PC-9 (cell line): Measurements from ENCODE around the gene NTNG1. TPM values are rescaled to one million over a fixed set of nuclear protein-coding genes. Genes with fewer than 3 reads are reported as not detected.

Experiments
- BruUV-seq: library from RNA; stranded (reverse); fragments of 400-500 nt; replicated peaks from 2 replicates; lab custom pipeline; 2021; lab: Mats Ljungman, UMichigan
- CTCF ChIA-PET: fragments of 300-600 bp; sonication (Branson Sonifier 250); formaldehyde crosslinking; loops from one replicate; lab custom pipeline; 2022; ENCODE audit warnings: antibody characterized with exemption; lab: Charles Lee
- POLR2A ChIA-PET: fragments of 300-600 bp; sonication (Branson Sonifier 250); formaldehyde crosslinking; loops from one replicate; lab custom pipeline; 2022; ENCODE audit warnings: antibody characterized with exemption; ENCODE audit not compliant: unreplicated experiment; lab: Charles Lee
- DNase-seq, 2 experiments: peaks; one replicate each; pipeline versions ENCODE4 v3.0.0 to v3.0.0-alpha.2; 2015 to 2022; ENCODE audit warnings: mixed read lengths in 1 of 2
- H2AFZ ChIP-seq: fragments of 200-600 bp; sonication (generic); 2 replicates; pipeline ENCODE4 v1.8.1; 2017; ENCODE audit warnings: antibody characterized with exemption
- H3F3A ChIP-seq: fragments of 200-600 bp; sonication (generic); 2 replicates; pipeline ENCODE4 v1.8.1; 2017; ENCODE audit warnings: antibody characterized with exemption, mild to moderate bottlenecking, low read depth; ENCODE audit not compliant: insufficient read depth
- H3K27ac ChIP-seq: fragments of 200-600 bp; sonication (generic); 2 replicates; pipeline ENCODE4 v1.6.1; 2016; ENCODE audit warnings: mixed run types
- H3K27me3 ChIP-seq: fragments of 200-600 bp; sonication (generic); 2 replicates; pipeline ENCODE4 v1.6.1; 2016; ENCODE audit warnings: low read depth, mixed run types; ENCODE audit not compliant: insufficient read depth
- H3K36me3 ChIP-seq: fragments of 200-600 bp; sonication (generic); 2 replicates; pipeline ENCODE4 v1.6.1; 2016; ENCODE audit warnings: low read depth, mixed run types
- H3K4me1 ChIP-seq: fragments of 200-600 bp; sonication (generic); replicated peaks from 2 replicates; pipeline ENCODE4 v1.6.1; 2016; ENCODE audit warnings: mixed run types; ENCODE audit not compliant: insufficient read depth
- H3K4me2 ChIP-seq: fragments of 200-600 bp; sonication (generic); 2 replicates; pipeline ENCODE4 v1.6.1; 2017; ENCODE audit warnings: mixed run types
- H3K4me3 ChIP-seq: fragments of 200-600 bp; sonication (generic); 2 replicates; pipeline ENCODE4 v1.6.1; 2016; ENCODE audit warnings: mixed run types
- H3K79me2 ChIP-seq: fragments of 200-600 bp; sonication (generic); 2 replicates; pipeline ENCODE4 v1.6.1; 2017; ENCODE audit warnings: low read depth, mixed run types
- H3K9me2 ChIP-seq: fragments of 200-600 bp; sonication (generic); 2 replicates; pipeline ENCODE4 v1.8.1; 2017; ENCODE audit warnings: mild to moderate bottlenecking; ENCODE audit not compliant: insufficient read depth
- H3K9me3 ChIP-seq: fragments of 200-600 bp; sonication (generic); 2 replicates; pipeline ENCODE4 v1.8.1; 2016; ENCODE audit warnings: low read depth; ENCODE audit not compliant: insufficient read depth
- H4K20me1 ChIP-seq: fragments of 200-600 bp; sonication (generic); 2 replicates; pipeline ENCODE4 v1.8.1; 2017; ENCODE audit not compliant: insufficient read depth
- CTCF ChIP-seq: fragments of 200-600 bp; sonication (generic); conservative IDR thresholded peaks from 2 replicates; pipeline ENCODE4 v1.6.1; 2017; ENCODE audit warnings: mixed run types, antibody characterized with exemption, mild to moderate bottlenecking, moderate library complexity
- EZH2 ChIP-seq: fragments of 200-600 bp; sonication (generic); IDR thresholded peaks from 2 replicates; pipeline ENCODE4 v1.8.0; 2017; ENCODE audit warnings: antibody characterized with exemption, low read depth
- intact Hi-C: fragments of 100-400 bp; cut with micrococcal nuclease; formaldehyde crosslinking; loops from one replicate; pipeline ENCODE4 v1.10.0; 2022; ENCODE audit not compliant: unreplicated experiment
- total RNA-seq: library from RNA; stranded (reverse); gene quantifications from 2 replicates; pipeline ENCODE4 v1.2.3, GENCODE V29; 2021

NTNG1 gene
- total RNA-seq, 1 experiment from 2014 or later = not detected

- H3K4me1 ChIP-seq = no peaks in the 10 kb centered on the region
- DNase-seq = no peak
- H3K4me3 ChIP-seq = no peak overlapping the region
- H3K27me3 ChIP-seq = 0 out of 2 replicates have a peak, but pooled peaks cover 9% of the 10 kb centered on the region
- BruUV-seq = no TSS peak
- H3F3A ChIP-seq = no peaks in the 10 kb centered on the region
- no peak overlapping the region for H3K27ac ChIP-seq
- intact Hi-C loops = no loop called here
- no peaks in the 10 kb centered on the region for H3K9me2 ChIP-seq
- H2AFZ ChIP-seq = no peak overlapping the region
- H3K36me3 ChIP-seq = no peaks in the 10 kb centered on the region
- H3K9me3 ChIP-seq = no peaks in the 10 kb centered on the region
- CTCF ChIA-PET = no interaction called here
- POLR2A ChIA-PET = no interaction called here
- no peaks in the 10 kb centered on the region for H4K20me1 ChIP-seq
- no peaks in the 10 kb centered on the region for H3K79me2 ChIP-seq
- no peak overlapping the region for H3K4me2 ChIP-seq
- no peak for TF ChIP-seq CTCF
- TF ChIP-seq EZH2 = no peak
Observed at GRCh38 chr1:107394301-107394700, 253.5 kb downstream of the NTNG1 start.

- DNase-seq = no peak
- TF ChIP-seq CTCF = no peak
- Histone ChIP-seq H3F3A (no peaks in the 10 kb centered on the region), H4K20me1 (no peaks in the 10 kb centered on the region), H3K9me3 (no peaks in the 10 kb centered on the region), H3K36me3 (no peaks in the 10 kb centered on the region), H3K27ac (no peak overlapping the region), H3K9me2 (no peaks in the 10 kb centered on the region), H3K4me1 (no peaks in the 10 kb centered on the region), H3K79me2 (no peaks in the 10 kb centered on the region), H3K27me3 (no peaks in the 10 kb centered on the region), H3K4me2 (no peak overlapping the region), H3K4me3 (no peak overlapping the region), H2AFZ (no peak overlapping the region)
- ChIA-PET CTCF (no interaction called here), POLR2A (no interaction called here)
- intact Hi-C loops = no loop called here
- no TSS peak for BruUV-seq
Observed at GRCh38 chr1:107401704-107402103, 260.9 kb downstream of the NTNG1 start.

GRCh38 chr1:107404756-107405155, 263.9 kb downstream of the NTNG1 start:
- Histone ChIP-seq H3K27ac (no peak overlapping the region), H3K79me2 (no peaks in the 10 kb centered on the region), H3F3A (no peaks in the 10 kb centered on the region), H3K27me3 (no peaks in the 10 kb centered on the region), H3K4me1 (no peaks in the 10 kb centered on the region), H3K9me3 (no peaks in the 10 kb centered on the region; the same call in 1 of the 2 replicates), H3K4me2 (no peak overlapping the region), H4K20me1 (no peaks in the 10 kb centered on the region), H3K4me3 (no peak overlapping the region), H3K36me3 (no peaks in the 10 kb centered on the region), H3K9me2 (no peaks in the 10 kb centered on the region), H2AFZ (no peak overlapping the region)
- no peak for DNase-seq
- ChIA-PET POLR2A (no interaction called here), CTCF (no interaction called here)
- BruUV-seq = no TSS peak
- TF ChIP-seq CTCF (no peak), EZH2 (no peak)
- intact Hi-C loops = no loop called here
